ENCODE results near the gene C16orf74. TPM values are rescaled to one million over a fixed set of nuclear protein-coding genes. Genes with fewer than 3 reads are reported as not detected.
A peak's percentile ranks its signal among the peaks of the same experiment; 100 is the strongest.

Gene C16orf74
- total and polyA plus RNA-seq, 7 experiments from 2014 or later, result 0.99 to 19.8 (median 13.1) TPM

GRCh38 chr16:85753976-85754375 is 3.1 kb upstream of the C16orf74 start:
- Histone ChIP-seq H3K4me1 (ENCODE audit: control insufficient read depth in 2 of 2, insufficient read depth in 2 of 2, low read length in 2 of 2) (peaks cover 0 to 8% of the 10 kb centered on the region in 2 donors), H3K27ac (ENCODE audit: low read depth, low read length) (no peak overlapping the region), H3K4me3 (ENCODE audit: low read length) (no peak overlapping the region), H3K9me3 (ENCODE audit: control insufficient read depth in 2 of 3, low read length in 3 of 3) (no peaks in the 10 kb centered on the region), H3K36me3 (ENCODE audit: control insufficient read depth in 2 of 3, insufficient read depth in 3 of 3, low read length in 3 of 3) (no peaks in the 10 kb centered on the region), H3K27me3 (ENCODE audit: control insufficient read depth in 2 of 2, insufficient read depth in 2 of 2, low read length in 2 of 2) (no peaks in the 10 kb centered on the region)
- ChIA-PET POLR2A (no interaction called here), CTCF (interaction anchor here (0.6 kb wide), 1 partner anchor 24 kb away, joined by 4 read pairs; no protein-coding TSS in a partner anchor)
- peaks cover 5 to 35% (median 20%) of the 10 kb centered on the region in 5 donors for H3K27me3 Mint-ChIP-seq
- intact Hi-C loops (cut with micrococcal nuclease), result loop anchor here in 1 of 2 donors (5.0 kb wide), 1 partner anchor 37 kb away; no protein-coding TSS in a partner anchor
- ATAC-seq (no peak), DNase-seq (no peak)
- H3K9me3 Mint-ChIP-seq, result peaks cover 0 to 1% (median 0%) of the 10 kb centered on the region in 11 donors
- no peaks in the 10 kb centered on the region for H3K36me3 Mint-ChIP-seq
- H3K4me3 Mint-ChIP-seq, result no peak overlapping the region
- no peak overlapping the region for H3K27ac Mint-ChIP-seq
- peaks cover 7 to 12% (median 8%) of the 10 kb centered on the region in 7 donors for H3K4me1 Mint-ChIP-seq

GRCh38 chr16:85753559-85753958 is 2.7 kb upstream of the C16orf74 start:
- Mint-ChIP-seq H3K4me1 (peaks cover 4 to 9% (median 5%) of the 10 kb centered on the region in 7 donors), H3K9me3 (peaks cover 0 to 1% (median 0%) of the 10 kb centered on the region in 11 donors), H3K36me3 (no peaks in the 10 kb centered on the region), H3K27ac (no peak overlapping the region), H3K4me3 (peak overlapping the region in 1 of 10 donors; percentile 5), H3K27me3 (peaks cover under 1 to 33% (median 16%) of the 10 kb centered on the region in 5 donors)
- no peak overlapping the region for H3K4me3 ChIP-seq (ENCODE audit: low read length)
- no peak overlapping the region for H3K27ac ChIP-seq (ENCODE audit: low read depth, low read length)
- H3K27me3 ChIP-seq (ENCODE audit: control insufficient read depth in 2 of 2, insufficient read depth in 2 of 2, low read length in 2 of 2), result no peaks in the 10 kb centered on the region
- ChIA-PET CTCF (interaction anchor here (0.6 kb wide), 1 partner anchor 25 kb away, joined by 4 read pairs; no protein-coding TSS in a partner anchor), POLR2A (no interaction called here)
- H3K4me1 ChIP-seq (ENCODE audit: control insufficient read depth in 2 of 2, insufficient read depth in 2 of 2, low read length in 2 of 2), result peaks cover 0 to 8% of the 10 kb centered on the region in 2 donors
- ATAC-seq, result no peak
- no peaks in the 10 kb centered on the region for H3K36me3 ChIP-seq (ENCODE audit: control insufficient read depth in 2 of 3, insufficient read depth in 3 of 3, low read length in 3 of 3)
- DNase-seq, result no peak
- no peaks in the 10 kb centered on the region for H3K9me3 ChIP-seq (ENCODE audit: control insufficient read depth in 2 of 3, low read length in 3 of 3)
- intact Hi-C loops (cut with micrococcal nuclease), result loop anchor here in 1 of 2 donors (5.0 kb wide), 1 partner anchor 36 kb away; no protein-coding TSS in a partner anchor

GRCh38 chr16:85752511-85753420 is 1.9 kb upstream of the C16orf74 start:
- H3K27ac Mint-ChIP-seq, result no peak overlapping the region
- peaks cover 4 to 9% (median 5%) of the 10 kb centered on the region in 7 donors for H3K4me1 Mint-ChIP-seq

GRCh38 chr16:85751698-85752501 is 1.0 kb upstream of the C16orf74 start:
- no peak overlapping the region for H3K27ac ChIP-seq (ENCODE audit: low read depth, low read length)
- Mint-ChIP-seq H3K27me3 (peaks cover 0 to 37% (median 16%) of the 10 kb centered on the region in 5 donors), H3K4me3 (peak overlapping the region in 8 of 10 donors; percentile 17 to 74 (median 52)), H3K27ac (no peak overlapping the region), H3K9me3 (peaks cover 0 to 1% (median 0%) of the 10 kb centered on the region in 11 donors), H3K36me3 (no peaks in the 10 kb centered on the region), H3K4me1 (peaks cover 4 to 12% (median 5%) of the 10 kb centered on the region in 7 donors)
- no peaks in the 10 kb centered on the region for H3K9me3 ChIP-seq (ENCODE audit: control insufficient read depth in 2 of 3, low read length in 3 of 3)
- ATAC-seq (no peak), DNase-seq (no peak)
- ChIA-PET CTCF (interaction anchor here (1.0 kb wide), 1 partner anchor 37 kb away, joined by 3 read pairs; no protein-coding TSS in a partner anchor), POLR2A (no interaction called here)
- H3K4me3 ChIP-seq (ENCODE audit: low read length), result no peak overlapping the region
- H3K27me3 ChIP-seq (ENCODE audit: control insufficient read depth in 2 of 2, insufficient read depth in 2 of 2, low read length in 2 of 2), result no peaks in the 10 kb centered on the region
- peaks cover 0 to 8% of the 10 kb centered on the region in 2 donors for H3K4me1 ChIP-seq (ENCODE audit: control insufficient read depth in 2 of 2, insufficient read depth in 2 of 2, low read length in 2 of 2)
- intact Hi-C loops (cut with micrococcal nuclease), result loop anchor here in 1 of 2 donors (5.0 kb wide), 1 partner anchor 35 kb away; no protein-coding TSS in a partner anchor
- H3K36me3 ChIP-seq (ENCODE audit: control insufficient read depth in 2 of 3, insufficient read depth in 3 of 3, low read length in 3 of 3), result no peaks in the 10 kb centered on the region

More at GRCh38 chr16:85752511-85753420, 1.9 kb upstream of the C16orf74 start:
- DNase-seq, result no peak
- H3K4me1 ChIP-seq (ENCODE audit: control insufficient read depth in 2 of 2, insufficient read depth in 2 of 2, low read length in 2 of 2), result peaks cover 0 to 8% of the 10 kb centered on the region in 2 donors
- H3K4me3 ChIP-seq (ENCODE audit: low read length), result no peak overlapping the region
- peaks cover 0 to 1% (median 0%) of the 10 kb centered on the region in 11 donors for H3K9me3 Mint-ChIP-seq
- H3K27ac ChIP-seq (ENCODE audit: low read depth, low read length), result no peak overlapping the region
- POLR2A ChIA-PET, result no interaction called here
- H3K4me3 Mint-ChIP-seq, result peak overlapping the region in 1 of 10 donors; percentile 5
- ATAC-seq, result no peak
- H3K9me3 ChIP-seq (ENCODE audit: control insufficient read depth in 2 of 3, low read length in 3 of 3), result no peaks in the 10 kb centered on the region
- H3K36me3 ChIP-seq (ENCODE audit: control insufficient read depth in 2 of 3, insufficient read depth in 3 of 3, low read length in 3 of 3), result no peaks in the 10 kb centered on the region
- CTCF ChIA-PET, result interaction anchor here (0.6 kb wide), 1 partner anchor 8 kb away, joined by 4 read pairs; no protein-coding TSS in a partner anchor
- H3K36me3 Mint-ChIP-seq, result no peaks in the 10 kb centered on the region
- peaks cover 0 to 33% (median 16%) of the 10 kb centered on the region in 5 donors for H3K27me3 Mint-ChIP-seq
- no peaks in the 10 kb centered on the region for H3K27me3 ChIP-seq (ENCODE audit: control insufficient read depth in 2 of 2, insufficient read depth in 2 of 2, low read length in 2 of 2)
- intact Hi-C loops (cut with micrococcal nuclease), result loop anchor here in 1 of 2 donors (5.0 kb wide), 1 partner anchor 35 kb away; no protein-coding TSS in a partner anchor

GRCh38 chr16:85750146-85750826 is 610 bp downstream of the C16orf74 start:
- H3K27ac Mint-ChIP-seq, result peak overlapping the region in 1 of 9 donors; percentile 72
- ChIA-PET CTCF (interaction anchor here (1.5 kb wide), 1 partner anchor 10 kb away, joined by 3 read pairs; no protein-coding TSS in a partner anchor), POLR2A (no interaction called here)
- no peak for DNase-seq
- no peaks in the 10 kb centered on the region for H3K36me3 ChIP-seq (ENCODE audit: control insufficient read depth in 2 of 3, insufficient read depth in 3 of 3, low read length in 3 of 3)
- peak overlapping the region; percentile 70 to 88 (median 83) for H3K4me3 Mint-ChIP-seq
- H3K4me1 Mint-ChIP-seq, result peaks cover 4 to 11% (median 5%) of the 10 kb centered on the region in 7 donors
- H3K27ac ChIP-seq (ENCODE audit: low read depth, low read length), result no peak overlapping the region
- ATAC-seq, result peak; percentile 59
- H3K4me3 ChIP-seq (ENCODE audit: low read length), result peak overlapping the region; percentile 27
- H3K27me3 Mint-ChIP-seq, result peaks cover 0 to 37% (median 16%) of the 10 kb centered on the region in 5 donors
- H3K27me3 ChIP-seq (ENCODE audit: control insufficient read depth in 2 of 2, insufficient read depth in 2 of 2, low read length in 2 of 2), result no peaks in the 10 kb centered on the region
- H3K9me3 Mint-ChIP-seq, result peaks cover 0 to 1% (median 0%) of the 10 kb centered on the region in 11 donors
- H3K4me1 ChIP-seq (ENCODE audit: control insufficient read depth in 2 of 2, insufficient read depth in 2 of 2, low read length in 2 of 2), result peaks cover 0 to 8% of the 10 kb centered on the region in 2 donors
- no peaks in the 10 kb centered on the region for H3K9me3 ChIP-seq (ENCODE audit: control insufficient read depth in 2 of 3, low read length in 3 of 3)
- no peaks in the 10 kb centered on the region for H3K36me3 Mint-ChIP-seq
- intact Hi-C loops (cut with micrococcal nuclease), result loop anchor here in 1 of 2 donors (5.0 kb wide), 1 partner anchor 33 kb away; no protein-coding TSS in a partner anchor

Data from naive thymus-derived CD4-positive, alpha-beta T cell (primary cell).